Endothelial cell of umbilical vein (primary cell): ENCODE data around the gene ZFYVE28. TPM values are rescaled to one million over a fixed set of nuclear protein-coding genes. Genes with fewer than 3 reads are reported as not detected.

ENCODE experiments used
- BruUV-seq: library from RNA; stranded (reverse); fragments of 400-500 nt; replicated peaks from 2 replicates; lab custom pipeline; 2021; lab: Mats Ljungman, UMichigan
- CTCF ChIA-PET: fragments of 300-600, 350-600 bp; sonication (Branson Sonifier 250); formaldehyde crosslinking; loops from one replicate; lab custom pipeline; 2021; ENCODE audit warnings: antibody characterized with exemption, inconsistent platforms; lab: Charles Lee
- POLR2A ChIA-PET: fragments of 300-600, 350-600 bp; sonication (Branson Sonifier 250); formaldehyde crosslinking; loops from one replicate; lab custom pipeline; 2021; ENCODE audit warnings: antibody characterized with exemption, inconsistent platforms; lab: Charles Lee
- DNase-seq: peaks from one replicate; pipeline ENCODE4 v3.0.0-alpha.2; 2011; ENCODE audit warnings: low read depth, low spot score
- FAIRE-seq: peaks from 2 replicates; lab custom pipeline; 2011; peaks lifted over from hg19 to GRCh38; lab: Jason Lieb, UNC
- H2AFZ ChIP-seq: 2 replicates; pipeline ENCODE4 v1.6.0; 2012; ENCODE audit warnings: low read depth, low read length, control low read depth, inconsistent platforms
- H3K27ac ChIP-seq: 2 replicates; pipeline ENCODE4 v1.5.1; 2011; ENCODE audit warnings: low read depth, mild to moderate bottlenecking, control low read depth, low read length, moderate library complexity; ENCODE audit not compliant: insufficient read depth
- H3K27me3 ChIP-seq, 2 experiments: 2 replicates each; pipeline versions ENCODE4 v1.6.0 to v1.6.1; 2011; ENCODE audit warnings: low read length in 2 of 2, mixed read lengths in 1 of 2; ENCODE audit not compliant: control insufficient read depth in 2 of 2, insufficient read depth in 2 of 2
- H3K36me3 ChIP-seq, 2 experiments: 2 replicates in 1 of 2; 3 replicates in 1 of 2; pipeline ENCODE4 v1.5.1; 2011; ENCODE audit warnings: low read length in 2 of 2, mild to moderate bottlenecking in 1 of 2, moderate library complexity in 1 of 2; ENCODE audit not compliant: control insufficient read depth in 2 of 2, insufficient read depth in 2 of 2; ENCODE audit errors: extremely low read depth in 1 of 2
- H3K4me1 ChIP-seq: 3 replicates; pipeline ENCODE4 v1.5.1; 2011; ENCODE audit warnings: mild to moderate bottlenecking, low read length; ENCODE audit not compliant: control insufficient read depth, insufficient read depth; ENCODE audit errors: extremely low read depth
- H3K4me2 ChIP-seq: 2 replicates; pipeline ENCODE4 v1.6.1; 2011; ENCODE audit warnings: low read length, control low read depth, mixed read lengths; ENCODE audit not compliant: insufficient read depth
- H3K4me3 ChIP-seq, 3 experiments: fragments of 200-600 bp in 1 of 3; sonication (generic), shearing (Covaris generic) in 1 of 3; replicated peaks in 1 of 3; 2 replicates each; pipeline ENCODE4 v1.5.1; 2011 to 2016; ENCODE audit warnings: control low read depth in 3 of 3, low read length in 3 of 3, mild to moderate bottlenecking in 2 of 3, inconsistent platforms in 1 of 3, low read depth in 1 of 3, moderate library complexity in 1 of 3; ENCODE audit not compliant: insufficient read depth in 1 of 3
- H3K79me2 ChIP-seq: 2 replicates; pipeline ENCODE4 v1.6.0; 2012; ENCODE audit warnings: low read length, inconsistent platforms; ENCODE audit not compliant: control insufficient read depth, insufficient read depth
- H3K9ac ChIP-seq: replicated peaks from 2 replicates; pipeline ENCODE3; 2011; ENCODE audit warnings: low read length, control low read depth; ENCODE audit not compliant: insufficient read depth; ENCODE audit errors: extremely low read depth
- H3K9me1 ChIP-seq: replicated peaks from 3 replicates; pipeline ENCODE4 v1.6.0; 2011; ENCODE audit warnings: mild to moderate bottlenecking, low read length; ENCODE audit not compliant: control insufficient read depth, insufficient read depth; ENCODE audit errors: extremely low read depth
- H3K9me3 ChIP-seq: replicated peaks from 2 replicates; pipeline ENCODE4 v1.5.1; 2012; ENCODE audit warnings: low read length, inconsistent platforms; ENCODE audit not compliant: control insufficient read depth, insufficient read depth
- H4K20me1 ChIP-seq: replicated peaks from 2 replicates; pipeline ENCODE3; 2011; ENCODE audit warnings: mild to moderate bottlenecking, low read length; ENCODE audit not compliant: control insufficient read depth, insufficient read depth; ENCODE audit errors: extremely low read depth
- EZH2 ChIP-seq: IDR thresholded peaks from 2 replicates; pipeline ENCODE4 v1.6.1; 2012; ENCODE audit warnings: borderline replicate concordance, low read depth, mild to moderate bottlenecking, moderate library complexity, low read length, inconsistent platforms; ENCODE audit not compliant: severe bottlenecking
- FOS ChIP-seq: IDR thresholded peaks from 2 replicates; pipeline ENCODE4 v1.6.1; 2011; ENCODE audit warnings: mild to moderate bottlenecking, low read length, moderate library complexity, borderline replicate concordance; ENCODE audit not compliant: insufficient read depth
- GATA2 ChIP-seq: IDR thresholded peaks from 2 replicates; pipeline ENCODE4 v1.7.0; 2011; ENCODE audit warnings: low read depth, mild to moderate bottlenecking, moderate library complexity, mixed read lengths, low read length; ENCODE audit not compliant: insufficient read length, insufficient read depth
- JUN ChIP-seq: IDR thresholded peaks from 2 replicates; pipeline ENCODE4 v1.6.1; 2011; ENCODE audit warnings: borderline replicate concordance, low read depth; ENCODE audit not compliant: insufficient read length, insufficient read depth
- MYC ChIP-seq: IDR thresholded peaks from one replicate; pipeline ENCODE4 v1.6.1; 2011; ENCODE audit warnings: mild to moderate bottlenecking, low read depth, low read length
- POLR2A ChIP-seq: IDR thresholded peaks from 2 replicates; pipeline ENCODE4 v1.6.1; 2012; ENCODE audit warnings: low read depth, mild to moderate bottlenecking, control low read depth, low read length
- POLR2AphosphoS5 ChIP-seq: IDR thresholded peaks from 2 replicates; pipeline ENCODE4 v1.6.1; 2012; ENCODE audit warnings: low read depth, mild to moderate bottlenecking, control low read depth, low read length, moderate library complexity; ENCODE audit not compliant: insufficient read depth
- dilution Hi-C: fragments of 300-500 bp; cut with MboI; formaldehyde crosslinking; loops from one replicate; pipeline ENCODE4 v1.15.0; 2019; ENCODE audit warnings: low sequenced_read_pairs; ENCODE audit not compliant: extremely low pct_ligation_motif_present
- intact Hi-C: fragments of 100-400 bp; cut with micrococcal nuclease; formaldehyde crosslinking; loops from one replicate; pipeline ENCODE4 v1.10.0; 2022
- polyA plus RNA-seq, 4 experiments: library from polyadenylated mRNA; depleted of rRNA in 3 of 4; stranded (reverse) in 3 of 4; unstranded in 1 of 4; fragments of >200 nt; gene quantifications; 2 replicates each; pipeline versions ENCODE4 v1.2.1 to v1.2.3, GENCODE V29; 2011 to 2012; ENCODE audit warnings: missing spikeins in 1 of 4
- total RNA-seq: library from RNA; stranded (reverse); gene quantifications from 2 replicates; pipeline ENCODE4 v1.2.3, GENCODE V29; 2021
- TF ChIP-seq, protein P1 (sequence below): IDR thresholded peaks from 2 replicates; pipeline ENCODE4 v1.6.1; 2011; ENCODE audit not compliant: insufficient read depth, insufficient read length
- TF ChIP-seq, protein P2 (sequence below), 2 donors: IDR thresholded peaks; 1 replicate in 1 of 2; 2 replicates in 1 of 2; pipeline ENCODE4 v1.5.1; 2011; ENCODE audit warnings: low read length in 2 of 2, mild to moderate bottlenecking in 2 of 2, moderate library complexity in 2 of 2, control low read depth in 1 of 2, inconsistent platforms in 1 of 2, low read depth in 1 of 2; ENCODE audit not compliant: insufficient read depth in 1 of 2; ENCODE audit errors: extremely low read depth in 1 of 2

Gene ZFYVE28
- total and polyA plus RNA-seq, 2 donors (not counting 3 experiments of a cell fraction or from before 2014, with no cell fraction given): 5.8 to 7.1 TPM

GRCh38 chr4:2249526-2250356 lies 168.7 kb downstream of the ZFYVE28 start:
- ChIA-PET POLR2A (interaction anchor here (0.5 kb wide), 1 partner anchor 27 kb away, joined by 4 read pairs; no protein-coding TSS in a partner anchor), CTCF (interaction anchor here (1.0 to 1.5 kb wide), 3 partner anchors 8 to 192 kb away, joined by 3 to 4 read pairs (median 3); no protein-coding TSS in a partner anchor)
- H3K4me1 ChIP-seq: no peaks in the 10 kb centered on the region
- H3K36me3 ChIP-seq: peaks cover 2 to 34% of the 10 kb centered on the region in 2 experiments
- H3K79me2 ChIP-seq: no peaks in the 10 kb centered on the region
- H3K4me3 ChIP-seq: no peak overlapping the region
- no peaks in the 10 kb centered on the region for H3K9me3 ChIP-seq
- no peak for DNase-seq
- no peak for TF ChIP-seq GATA2
- TF ChIP-seq POLR2A: no peak
- TF ChIP-seq EZH2: no peak
- TF ChIP-seq, protein P1, sequence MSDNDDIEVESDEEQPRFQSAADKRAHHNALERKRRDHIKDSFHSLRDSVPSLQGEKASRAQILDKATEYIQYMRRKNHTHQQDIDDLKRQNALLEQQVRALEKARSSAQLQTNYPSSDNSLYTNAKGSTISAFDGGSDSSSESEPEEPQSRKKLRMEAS: no peak
- TF ChIP-seq, protein P2, sequence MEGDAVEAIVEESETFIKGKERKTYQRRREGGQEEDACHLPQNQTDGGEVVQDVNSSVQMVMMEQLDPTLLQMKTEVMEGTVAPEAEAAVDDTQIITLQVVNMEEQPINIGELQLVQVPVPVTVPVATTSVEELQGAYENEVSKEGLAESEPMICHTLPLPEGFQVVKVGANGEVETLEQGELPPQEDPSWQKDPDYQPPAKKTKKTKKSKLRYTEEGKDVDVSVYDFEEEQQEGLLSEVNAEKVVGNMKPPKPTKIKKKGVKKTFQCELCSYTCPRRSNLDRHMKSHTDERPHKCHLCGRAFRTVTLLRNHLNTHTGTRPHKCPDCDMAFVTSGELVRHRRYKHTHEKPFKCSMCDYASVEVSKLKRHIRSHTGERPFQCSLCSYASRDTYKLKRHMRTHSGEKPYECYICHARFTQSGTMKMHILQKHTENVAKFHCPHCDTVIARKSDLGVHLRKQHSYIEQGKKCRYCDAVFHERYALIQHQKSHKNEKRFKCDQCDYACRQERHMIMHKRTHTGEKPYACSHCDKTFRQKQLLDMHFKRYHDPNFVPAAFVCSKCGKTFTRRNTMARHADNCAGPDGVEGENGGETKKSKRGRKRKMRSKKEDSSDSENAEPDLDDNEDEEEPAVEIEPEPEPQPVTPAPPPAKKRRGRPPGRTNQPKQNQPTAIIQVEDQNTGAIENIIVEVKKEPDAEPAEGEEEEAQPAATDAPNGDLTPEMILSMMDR (IDR thresholded peaks at IDR 0.05; ENCODE audit: extremely low read depth in 1 of 2, insufficient read depth in 1 of 2, low read depth in 1 of 2, low read length in 2 of 2): no peak
- no peak for TF ChIP-seq JUN
- no peak for TF ChIP-seq MYC
- no peak for TF ChIP-seq FOS
- TF ChIP-seq POLR2AphosphoS5: no peak
- no peak overlapping the region for H3K4me2 ChIP-seq
- no TSS peak for BruUV-seq
- no peaks in the 10 kb centered on the region for H3K27me3 ChIP-seq
- intact Hi-C loops (no loop called here), dilution Hi-C loops (no loop called here)
- H3K27ac ChIP-seq: no peak overlapping the region
- no peaks in the 10 kb centered on the region for H4K20me1 ChIP-seq
- H3K9me1 ChIP-seq: no peaks in the 10 kb centered on the region
- H3K9ac ChIP-seq: no peak overlapping the region
- no peak overlapping the region for H2AFZ ChIP-seq
- no peak for FAIRE-seq
